ENCODE results near the gene PLEKHA7. TPM values are rescaled to one million over a fixed set of nuclear protein-coding genes. Genes with fewer than 3 reads are reported as not detected.

PLEKHA7 gene
- total RNA-seq, 2 experiments from 2014 or later, result 0.13 TPM; not detected in 1

GRCh38 chr11:16982256-16982671 lies 31.9 kb downstream of the PLEKHA7 start:
- intact Hi-C loops (cut with micrococcal nuclease; ENCODE audit: unreplicated experiment), result no loop called here
- H3K79me2 ChIP-seq (ENCODE audit: insufficient read depth, low read depth, low read length), result no peaks in the 10 kb centered on the region
- TF ChIP-seq CTCF (conservative IDR thresholded peaks at IDR 0.05; ENCODE audit: low read length) (no peak), EZH2phosphoT487 (IDR thresholded peaks at IDR 0.05; ENCODE audit: borderline replicate concordance, low read depth, low read length) (no peak)
- no peaks in the 10 kb centered on the region for H4K20me1 ChIP-seq (ENCODE audit: insufficient read depth, low read length)
- H3K9me3 ChIP-seq (ENCODE audit: low read length), result no peaks in the 10 kb centered on the region
- ChIA-PET CTCF (ENCODE audit: unreplicated experiment) (no interaction called here), POLR2A (no interaction called here)
- H3K4me1 ChIP-seq (ENCODE audit: insufficient read depth, low read length, poor library complexity, severe bottlenecking), result no peaks in the 10 kb centered on the region
- no peaks in the 10 kb centered on the region for H3K36me3 ChIP-seq (ENCODE audit: insufficient read depth, low read length)
- no TSS peak for BruUV-seq (replicated peaks)
- no peak overlapping the region for H3K4me2 ChIP-seq (ENCODE audit: low read length)
- H2AFZ ChIP-seq (ENCODE audit: low read length), result no peak overlapping the region
- no peak overlapping the region for H3K4me3 ChIP-seq (ENCODE audit: low read depth, low read length, poor library complexity, severe bottlenecking)
- H3K27ac ChIP-seq (ENCODE audit: low read depth, low read length, poor library complexity, severe bottlenecking), result no peak overlapping the region
- DNase-seq (ENCODE audit: low spot score), result no peak
- H3K9me2 ChIP-seq (ENCODE audit: insufficient read depth, low read length), result no peaks in the 10 kb centered on the region

DNA sequence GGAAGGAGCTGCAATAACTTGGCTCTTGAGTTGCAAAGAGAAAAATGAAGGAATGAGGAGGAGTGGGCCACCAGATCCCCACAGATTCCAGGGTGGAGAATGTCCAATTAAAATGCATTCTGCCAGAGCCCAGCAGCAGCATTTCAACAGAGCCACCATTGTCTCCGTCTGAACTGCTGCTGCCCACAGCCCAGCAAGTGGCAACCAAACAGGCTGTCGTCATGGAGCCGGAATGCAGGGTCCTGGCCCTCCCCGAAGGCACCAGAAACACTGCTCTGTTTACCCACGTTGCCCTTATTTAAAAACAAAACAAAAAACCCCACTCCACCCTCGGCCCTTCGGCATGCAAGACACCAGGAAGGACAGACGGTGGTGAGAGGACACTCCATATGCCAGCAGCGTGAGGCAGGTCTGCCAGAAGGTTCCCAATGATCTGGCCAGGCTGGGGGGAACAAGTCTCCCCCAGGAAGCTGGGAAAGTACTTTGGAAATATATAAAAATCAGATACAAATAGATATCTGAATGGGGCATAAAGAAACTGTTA lies 32.5 kb downstream of the PLEKHA7 start:
- Histone ChIP-seq H3K4me1 (ENCODE audit: insufficient read depth, low read length, poor library complexity, severe bottlenecking) (no peaks in the 10 kb centered on the region), H4K20me1 (ENCODE audit: insufficient read depth, low read length) (no peaks in the 10 kb centered on the region), H3K4me2 (ENCODE audit: low read length) (no peak overlapping the region), H3K9me2 (ENCODE audit: insufficient read depth, low read length) (no peaks in the 10 kb centered on the region), H3K9me3 (ENCODE audit: low read length) (no peaks in the 10 kb centered on the region), H3K36me3 (ENCODE audit: insufficient read depth, low read length) (no peaks in the 10 kb centered on the region), H3K27ac (ENCODE audit: low read depth, low read length, poor library complexity, severe bottlenecking) (no peak overlapping the region), H3K79me2 (ENCODE audit: insufficient read depth, low read depth, low read length) (no peaks in the 10 kb centered on the region), H3K4me3 (ENCODE audit: low read depth, low read length, poor library complexity, severe bottlenecking) (no peak overlapping the region), H2AFZ (ENCODE audit: low read length) (no peak overlapping the region)
- DNase-seq (ENCODE audit: low spot score), result no peak
- intact Hi-C loops (cut with micrococcal nuclease; ENCODE audit: unreplicated experiment), result no loop called here
- BruUV-seq (replicated peaks), result no TSS peak
- POLR2A ChIA-PET, result no interaction called here
- no peak for TF ChIP-seq CTCF (conservative IDR thresholded peaks at IDR 0.05; ENCODE audit: low read length)
- TF ChIP-seq EZH2phosphoT487 (IDR thresholded peaks at IDR 0.05; ENCODE audit: borderline replicate concordance, low read depth, low read length), result no peak
- CTCF ChIA-PET (ENCODE audit: unreplicated experiment), result no interaction called here

GRCh38 chr11:16979703-16980622 lies 34.3 kb downstream of the PLEKHA7 start:
- H3K4me1 ChIP-seq (ENCODE audit: insufficient read depth, low read length, poor library complexity, severe bottlenecking), result no peaks in the 10 kb centered on the region
- no peak overlapping the region for H2AFZ ChIP-seq (ENCODE audit: low read length)
- ChIA-PET POLR2A (no interaction called here), CTCF (ENCODE audit: unreplicated experiment) (no interaction called here)
- no peaks in the 10 kb centered on the region for H4K20me1 ChIP-seq (ENCODE audit: insufficient read depth, low read length)
- H3K79me2 ChIP-seq (ENCODE audit: insufficient read depth, low read depth, low read length), result no peaks in the 10 kb centered on the region
- TF ChIP-seq EZH2phosphoT487 (IDR thresholded peaks at IDR 0.05; ENCODE audit: borderline replicate concordance, low read depth, low read length), result no peak
- TF ChIP-seq CTCF (conservative IDR thresholded peaks at IDR 0.05; ENCODE audit: low read length), result no peak
- no TSS peak for BruUV-seq (replicated peaks)
- no peak overlapping the region for H3K4me3 ChIP-seq (ENCODE audit: low read depth, low read length, poor library complexity, severe bottlenecking)
- no peaks in the 10 kb centered on the region for H3K9me3 ChIP-seq (ENCODE audit: low read length)
- intact Hi-C loops (cut with micrococcal nuclease; ENCODE audit: unreplicated experiment), result no loop called here
- H3K36me3 ChIP-seq (ENCODE audit: insufficient read depth, low read length), result no peaks in the 10 kb centered on the region
- no peak for DNase-seq (ENCODE audit: low spot score)
- no peak overlapping the region for H3K27ac ChIP-seq (ENCODE audit: low read depth, low read length, poor library complexity, severe bottlenecking)
- H3K9me2 ChIP-seq (ENCODE audit: insufficient read depth, low read length), result no peaks in the 10 kb centered on the region
- no peak overlapping the region for H3K4me2 ChIP-seq (ENCODE audit: low read length)
